AG09319 (cell line): ENCODE measurements around the gene CCDC88C.

ENCODE experiments used
- DNase-seq: peaks from one replicate; pipeline ENCODE4 v3.0.0-alpha.2; 2010; ENCODE audit warnings: low read depth; ENCODE audit errors: extremely low read depth
- CTCF ChIP-seq: IDR thresholded peaks from 2 replicates; pipeline ENCODE4 v1.5.1; 2011; ENCODE audit warnings: low read depth, mild to moderate bottlenecking, inconsistent platforms, low read length, moderate library complexity

CCDC88C gene

DNA sequence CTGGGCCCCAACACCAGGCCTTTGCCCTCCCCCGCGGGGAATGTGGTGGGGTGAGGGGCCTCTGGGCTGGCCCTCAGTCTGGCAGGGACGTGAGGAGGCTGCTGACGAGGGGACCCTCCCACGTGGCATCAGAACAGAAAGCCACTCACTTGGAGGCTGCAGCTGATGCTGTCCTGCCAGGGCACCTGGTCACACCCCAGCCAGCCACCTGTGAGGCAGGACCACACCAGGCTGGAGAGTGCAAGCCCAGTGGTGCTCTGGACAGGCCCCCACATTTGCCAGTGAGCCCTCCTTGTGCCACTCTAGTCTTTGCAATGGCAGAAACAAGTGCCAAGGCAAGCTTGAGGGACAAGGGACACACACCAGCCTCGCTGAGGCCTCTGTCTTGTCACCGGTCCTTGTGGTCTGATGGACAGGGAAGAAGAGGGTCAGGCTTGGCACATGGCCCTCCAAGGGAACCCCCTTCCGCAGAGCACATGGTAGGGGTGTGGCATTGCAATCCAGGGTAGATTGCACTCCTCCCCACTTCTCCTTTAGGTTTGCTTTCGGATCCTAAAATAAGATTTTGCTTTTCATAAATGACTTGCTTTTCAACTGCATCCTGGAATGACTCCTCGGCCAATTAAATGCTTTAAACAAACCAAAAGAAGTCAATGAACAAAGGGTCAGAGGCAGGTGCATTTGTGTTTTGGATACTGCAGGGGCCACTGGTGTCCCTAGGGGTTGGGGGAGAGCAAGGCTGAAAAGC is 53.7 kb downstream of the CCDC88C start:
- TF ChIP-seq CTCF: no peak
- DNase-seq: no peak

DNA sequence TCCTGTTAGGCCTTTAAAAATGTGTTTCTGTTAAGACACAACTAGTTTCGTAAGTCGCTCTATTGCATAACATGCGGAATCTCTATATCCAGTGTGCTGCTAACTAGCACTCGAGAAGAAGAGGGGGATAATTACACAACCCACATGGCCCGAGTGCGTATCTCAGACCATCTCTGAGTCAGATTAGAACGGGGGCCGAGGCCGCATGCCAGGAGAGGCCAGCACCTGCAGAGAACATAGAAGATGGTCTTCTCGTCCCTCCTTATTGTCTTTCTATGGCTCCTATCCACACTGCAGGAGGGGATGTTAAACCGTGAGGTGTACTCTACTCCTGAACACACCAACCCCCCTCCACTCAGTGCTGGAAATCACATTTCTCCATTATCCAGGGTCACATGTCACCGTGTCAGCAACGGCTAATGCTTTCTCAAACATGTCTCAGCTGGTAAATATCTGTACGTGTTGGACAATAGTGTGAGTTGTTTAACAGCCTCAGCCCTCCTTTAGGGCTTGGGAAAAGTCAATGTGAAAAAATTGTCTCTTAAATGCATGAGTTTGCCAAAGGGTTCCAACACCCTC is 56.3 kb downstream of the CCDC88C start:
- TF ChIP-seq CTCF: no peak
- no peak for DNase-seq

- DNase-seq: no peak
Observed at GRCh38 chr14:91360490-91361232, 57.0 kb downstream of the CCDC88C start.

DNA sequence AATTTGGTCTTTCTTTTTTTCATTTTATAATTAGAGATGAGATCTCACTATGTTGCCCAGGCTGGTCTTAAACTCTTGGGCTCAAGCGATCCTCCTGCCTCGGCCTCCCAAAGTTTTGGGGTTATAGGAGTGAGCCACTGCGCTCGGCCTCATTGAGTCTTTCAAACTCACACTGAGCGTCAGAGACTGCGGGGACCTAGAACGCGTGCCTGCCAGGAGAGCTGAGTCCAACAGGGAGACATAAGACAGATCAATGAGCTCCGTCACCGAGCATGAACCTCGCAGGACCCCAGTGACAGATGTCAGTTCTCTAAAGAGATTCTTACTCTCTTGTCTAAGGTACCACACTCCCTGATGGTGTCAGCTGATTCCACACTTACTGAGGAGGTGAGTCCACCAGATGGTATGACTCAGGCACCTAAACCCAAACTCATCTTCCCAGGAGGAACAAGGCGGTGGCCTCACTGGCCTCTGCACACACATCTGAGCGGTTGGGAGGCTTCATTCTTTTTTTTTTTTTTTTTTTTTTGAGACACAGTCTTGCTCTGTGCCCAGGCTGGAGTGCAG is 58.9 kb downstream of the CCDC88C start:
- no peak for DNase-seq
- TF ChIP-seq CTCF: no peak

More at GRCh38 chr14:91360490-91361232, 57.0 kb downstream of the CCDC88C start:
- no peak for TF ChIP-seq CTCF

GRCh38 chr14:91358025-91358319 is 59.6 kb downstream of the CCDC88C start:
- DNase-seq: no peak
- no peak for TF ChIP-seq CTCF

DNA sequence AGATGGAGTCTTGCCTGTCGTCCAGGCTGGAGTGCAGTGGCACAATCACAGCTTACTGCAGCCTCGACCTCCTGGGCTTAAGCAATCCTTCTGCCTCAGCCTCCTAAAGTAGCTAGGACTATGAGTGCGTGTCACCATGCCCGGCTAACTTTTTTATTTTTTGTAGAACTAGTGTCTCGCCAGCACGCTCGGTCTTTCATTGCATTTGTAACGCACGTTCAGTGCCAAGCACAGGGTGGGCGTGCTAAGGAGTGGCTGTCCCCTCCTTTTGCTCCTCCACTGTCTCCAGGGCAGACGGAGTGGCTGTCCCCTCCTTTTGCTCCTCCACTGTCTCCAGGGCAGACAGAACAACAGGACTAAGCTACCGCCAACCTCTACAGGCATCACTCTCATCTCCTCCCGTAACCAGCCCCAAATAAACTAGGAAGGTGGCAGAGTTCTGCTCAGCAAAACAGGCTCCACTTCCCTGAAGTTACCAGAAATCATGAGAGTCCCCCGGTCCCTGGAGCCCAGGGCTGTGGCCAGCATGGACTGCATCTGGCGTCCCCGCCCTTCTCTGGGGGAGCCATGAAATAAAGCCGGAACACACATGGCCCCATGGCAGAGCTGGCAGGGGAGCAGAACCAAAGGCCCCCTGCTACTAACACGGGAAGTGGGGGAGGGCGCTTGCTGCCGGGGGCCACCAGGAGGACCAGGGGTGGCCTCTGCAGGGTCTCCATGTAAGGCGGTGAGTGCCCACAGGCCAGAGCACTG is 60.2 kb downstream of the CCDC88C start:
- TF ChIP-seq CTCF: no peak
- DNase-seq: no peak
